WTC11 (cell line): ENCODE measurements around the gene ZNF407. TPM values are rescaled to one million over a fixed set of nuclear protein-coding genes. Genes with fewer than 3 reads are reported as not detected.

Experiments used
- ATAC-seq: fragments of 200-7000 bp; cut with Tn5 transposase; 2 replicates; pipeline ENCODE4 v1.10.0; 2021; ENCODE audit warnings: mild to moderate bottlenecking, moderate library complexity
- CTCF ChIA-PET: fragments of 300-600 bp; sonication (Branson Sonifier 250); formaldehyde crosslinking; loops from one replicate; lab custom pipeline; 2021; ENCODE audit warnings: antibody characterized with exemption; lab: Charles Lee
- POLR2A ChIA-PET: fragments of 350-600 bp; sonication (Branson Sonifier 250); formaldehyde crosslinking; loops from one replicate; lab custom pipeline; 2021; ENCODE audit warnings: antibody characterized with exemption; lab: Charles Lee
- DNase-seq: peaks from one replicate; pipeline ENCODE4 v3.0.0; 2021; ENCODE audit warnings: low spot score
- H3K27ac Mint-ChIP-seq: 2 replicates; pipeline ENCODE4 v1.8.0; 2021; ENCODE audit warnings: mixed read lengths
- H3K27me3 Mint-ChIP-seq: 2 replicates; pipeline ENCODE4 v1.8.0; 2021; ENCODE audit warnings: low read depth, mild to moderate bottlenecking, moderate library complexity, mixed read lengths
- H3K36me3 Mint-ChIP-seq: 2 replicates; pipeline ENCODE4 v1.8.0; 2021; ENCODE audit warnings: mixed read lengths
- H3K4me1 Mint-ChIP-seq: 2 replicates; pipeline ENCODE4 v1.8.0; 2022; ENCODE audit warnings: mixed read lengths
- H3K4me3 Mint-ChIP-seq: 2 replicates; pipeline ENCODE4 v1.8.0; 2021; ENCODE audit warnings: mild to moderate bottlenecking, moderate library complexity, mixed read lengths
- H3K9me3 Mint-ChIP-seq: 2 replicates; pipeline ENCODE4 v1.8.0; 2021; ENCODE audit warnings: mixed read lengths
- ATF2 ChIP-seq: sonication (generic); formaldehyde crosslinking; IDR thresholded peaks from 2 replicates; pipeline ENCODE4 v1.8.1; 2022; ENCODE audit warnings: low read depth, missing genetic modification reagents, borderline replicate concordance
- CREB1 ChIP-seq: sonication (generic); formaldehyde crosslinking; IDR thresholded peaks from 2 replicates; pipeline ENCODE4 v1.8.0; 2023; ENCODE audit warnings: mild to moderate bottlenecking, missing genetic modification reagents
- ELF4 ChIP-seq: sonication (generic); formaldehyde crosslinking; IDR thresholded peaks from 2 replicates; pipeline ENCODE4 v1.8.1; 2022; ENCODE audit warnings: low read depth, mild to moderate bottlenecking, moderate library complexity, missing genetic modification reagents
- EMX1 ChIP-seq: fragments of 250-450 bp; sonication (Bioruptor Pico); IDR thresholded peaks from 2 replicates; pipeline ENCODE4 v1.8.0; 2021; ENCODE audit warnings: mild to moderate bottlenecking
- ESRRA ChIP-seq: sonication (generic); formaldehyde crosslinking; IDR thresholded peaks from 2 replicates; pipeline ENCODE4 v1.8.1; 2022; ENCODE audit warnings: mild to moderate bottlenecking, missing genetic modification reagents, borderline replicate concordance
- ETV6 ChIP-seq: sonication (generic); formaldehyde crosslinking; IDR thresholded peaks from 2 replicates; pipeline ENCODE4 v1.8.1; 2022; ENCODE audit warnings: mild to moderate bottlenecking, missing genetic modification reagents
- FOXK1 ChIP-seq: sonication (generic); formaldehyde crosslinking; IDR thresholded peaks from 2 replicates; pipeline ENCODE4 v1.8.0; 2022; ENCODE audit warnings: mild to moderate bottlenecking, moderate library complexity, missing genetic modification reagents
- FOXP4 ChIP-seq: sonication (generic); formaldehyde crosslinking; IDR thresholded peaks from 2 replicates; pipeline ENCODE4 v1.8.0; 2022; ENCODE audit warnings: mild to moderate bottlenecking, missing genetic modification reagents
- JAZF1 ChIP-seq: fragments of 250-450 bp; sonication (Bioruptor Pico); IDR thresholded peaks from 2 replicates; pipeline ENCODE4 v1.9.0; 2021; ENCODE audit warnings: moderate library complexity, mild to moderate bottlenecking, inconsistent platforms
- RELA ChIP-seq: sonication (generic); formaldehyde crosslinking; IDR thresholded peaks from 2 replicates; pipeline ENCODE4 v1.8.1; 2022; ENCODE audit warnings: missing genetic modification reagents, mild to moderate bottlenecking, borderline replicate concordance
- TEAD4 ChIP-seq: sonication (generic); formaldehyde crosslinking; IDR thresholded peaks from 2 replicates; pipeline ENCODE4 v1.8.0; 2022; ENCODE audit warnings: mild to moderate bottlenecking, missing genetic modification reagents
- USF1 ChIP-seq: sonication (generic); formaldehyde crosslinking; IDR thresholded peaks from 2 replicates; pipeline ENCODE4 v1.8.0; 2022; ENCODE audit warnings: mild to moderate bottlenecking, missing genetic modification reagents
- ZNF219 ChIP-seq: sonication (generic); formaldehyde crosslinking; IDR thresholded peaks from 2 replicates; pipeline ENCODE4 v1.8.0; 2023; ENCODE audit warnings: missing genetic modification reagents, mild to moderate bottlenecking, borderline replicate concordance
- total RNA-seq: library from RNA; stranded (reverse); gene quantifications from 3 replicates; pipeline ENCODE4 v1.2.3, GENCODE V29; 2021
- TF ChIP-seq, protein P1 (sequence below): sonication (generic); formaldehyde crosslinking; conservative IDR thresholded peaks from 2 replicates; pipeline ENCODE4 v1.8.1; 2023; ENCODE audit warnings: mild to moderate bottlenecking, low read depth, missing genetic modification reagents, moderate library complexity
- TF ChIP-seq, protein P2 (sequence below): fragments of 250-450 bp; sonication (Bioruptor Pico); IDR thresholded peaks from 2 replicates; pipeline ENCODE4 v2.1.2; 2022; ENCODE audit warnings: mild to moderate bottlenecking, moderate library complexity
- TF ChIP-seq, protein P3 (sequence below): fragments of 250-450 bp; sonication (Bioruptor Pico); IDR thresholded peaks from 2 replicates; pipeline ENCODE4 v1.9.0; 2021; ENCODE audit warnings: mild to moderate bottlenecking, borderline replicate concordance
- TF ChIP-seq, protein P4 (sequence below): sonication (generic); formaldehyde crosslinking; IDR thresholded peaks from 2 replicates; pipeline ENCODE4 v1.8.0; 2023; ENCODE audit warnings: mild to moderate bottlenecking, missing genetic modification reagents
- TF ChIP-seq, protein P5 (sequence below): sonication (generic); formaldehyde crosslinking; IDR thresholded peaks from 2 replicates; pipeline ENCODE4 v1.8.1; 2022; ENCODE audit warnings: missing genetic modification reagents, borderline replicate concordance

ZNF407 gene
- total RNA-seq, 1 experiment from 2014 or later = 6.5 TPM

- TF ChIP-seq TEAD4 (CRISPR knock-in tag) (no peak), FOXK1 (CRISPR knock-in tag) (no peak), CREB1 (CRISPR knock-in tag) (no peak), ELF4 (CRISPR knock-in tag) (no peak), ETV6 (no peak), EMX1 (CRISPR knock-in tag) (no peak), ATF2 (no peak)
- TF ChIP-seq, protein P1, sequence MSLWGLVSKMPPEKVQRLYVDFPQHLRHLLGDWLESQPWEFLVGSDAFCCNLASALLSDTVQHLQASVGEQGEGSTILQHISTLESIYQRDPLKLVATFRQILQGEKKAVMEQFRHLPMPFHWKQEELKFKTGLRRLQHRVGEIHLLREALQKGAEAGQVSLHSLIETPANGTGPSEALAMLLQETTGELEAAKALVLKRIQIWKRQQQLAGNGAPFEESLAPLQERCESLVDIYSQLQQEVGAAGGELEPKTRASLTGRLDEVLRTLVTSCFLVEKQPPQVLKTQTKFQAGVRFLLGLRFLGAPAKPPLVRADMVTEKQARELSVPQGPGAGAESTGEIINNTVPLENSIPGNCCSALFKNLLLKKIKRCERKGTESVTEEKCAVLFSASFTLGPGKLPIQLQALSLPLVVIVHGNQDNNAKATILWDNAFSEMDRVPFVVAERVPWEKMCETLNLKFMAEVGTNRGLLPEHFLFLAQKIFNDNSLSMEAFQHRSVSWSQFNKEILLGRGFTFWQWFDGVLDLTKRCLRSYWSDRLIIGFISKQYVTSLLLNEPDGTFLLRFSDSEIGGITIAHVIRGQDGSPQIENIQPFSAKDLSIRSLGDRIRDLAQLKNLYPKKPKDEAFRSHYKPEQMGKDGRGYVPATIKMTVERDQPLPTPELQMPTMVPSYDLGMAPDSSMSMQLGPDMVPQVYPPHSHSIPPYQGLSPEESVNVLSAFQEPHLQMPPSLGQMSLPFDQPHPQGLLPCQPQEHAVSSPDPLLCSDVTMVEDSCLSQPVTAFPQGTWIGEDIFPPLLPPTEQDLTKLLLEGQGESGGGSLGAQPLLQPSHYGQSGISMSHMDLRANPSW (CRISPR knock-in tag) = no peak
- TF ChIP-seq, protein P2, sequence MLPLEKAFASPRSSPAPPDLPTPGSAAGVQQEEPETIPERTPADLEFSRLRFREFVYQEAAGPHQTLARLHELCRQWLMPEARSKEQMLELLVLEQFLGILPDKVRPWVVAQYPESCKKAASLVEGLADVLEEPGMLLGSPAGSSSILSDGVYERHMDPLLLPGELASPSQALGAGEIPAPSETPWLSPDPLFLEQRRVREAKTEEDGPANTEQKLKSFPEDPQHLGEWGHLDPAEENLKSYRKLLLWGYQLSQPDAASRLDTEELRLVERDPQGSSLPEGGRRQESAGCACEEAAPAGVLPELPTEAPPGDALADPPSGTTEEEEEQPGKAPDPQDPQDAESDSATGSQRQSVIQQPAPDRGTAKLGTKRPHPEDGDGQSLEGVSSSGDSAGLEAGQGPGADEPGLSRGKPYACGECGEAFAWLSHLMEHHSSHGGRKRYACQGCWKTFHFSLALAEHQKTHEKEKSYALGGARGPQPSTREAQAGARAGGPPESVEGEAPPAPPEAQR (CRISPR knock-in tag) = no peak
- TF ChIP-seq, protein P3, sequence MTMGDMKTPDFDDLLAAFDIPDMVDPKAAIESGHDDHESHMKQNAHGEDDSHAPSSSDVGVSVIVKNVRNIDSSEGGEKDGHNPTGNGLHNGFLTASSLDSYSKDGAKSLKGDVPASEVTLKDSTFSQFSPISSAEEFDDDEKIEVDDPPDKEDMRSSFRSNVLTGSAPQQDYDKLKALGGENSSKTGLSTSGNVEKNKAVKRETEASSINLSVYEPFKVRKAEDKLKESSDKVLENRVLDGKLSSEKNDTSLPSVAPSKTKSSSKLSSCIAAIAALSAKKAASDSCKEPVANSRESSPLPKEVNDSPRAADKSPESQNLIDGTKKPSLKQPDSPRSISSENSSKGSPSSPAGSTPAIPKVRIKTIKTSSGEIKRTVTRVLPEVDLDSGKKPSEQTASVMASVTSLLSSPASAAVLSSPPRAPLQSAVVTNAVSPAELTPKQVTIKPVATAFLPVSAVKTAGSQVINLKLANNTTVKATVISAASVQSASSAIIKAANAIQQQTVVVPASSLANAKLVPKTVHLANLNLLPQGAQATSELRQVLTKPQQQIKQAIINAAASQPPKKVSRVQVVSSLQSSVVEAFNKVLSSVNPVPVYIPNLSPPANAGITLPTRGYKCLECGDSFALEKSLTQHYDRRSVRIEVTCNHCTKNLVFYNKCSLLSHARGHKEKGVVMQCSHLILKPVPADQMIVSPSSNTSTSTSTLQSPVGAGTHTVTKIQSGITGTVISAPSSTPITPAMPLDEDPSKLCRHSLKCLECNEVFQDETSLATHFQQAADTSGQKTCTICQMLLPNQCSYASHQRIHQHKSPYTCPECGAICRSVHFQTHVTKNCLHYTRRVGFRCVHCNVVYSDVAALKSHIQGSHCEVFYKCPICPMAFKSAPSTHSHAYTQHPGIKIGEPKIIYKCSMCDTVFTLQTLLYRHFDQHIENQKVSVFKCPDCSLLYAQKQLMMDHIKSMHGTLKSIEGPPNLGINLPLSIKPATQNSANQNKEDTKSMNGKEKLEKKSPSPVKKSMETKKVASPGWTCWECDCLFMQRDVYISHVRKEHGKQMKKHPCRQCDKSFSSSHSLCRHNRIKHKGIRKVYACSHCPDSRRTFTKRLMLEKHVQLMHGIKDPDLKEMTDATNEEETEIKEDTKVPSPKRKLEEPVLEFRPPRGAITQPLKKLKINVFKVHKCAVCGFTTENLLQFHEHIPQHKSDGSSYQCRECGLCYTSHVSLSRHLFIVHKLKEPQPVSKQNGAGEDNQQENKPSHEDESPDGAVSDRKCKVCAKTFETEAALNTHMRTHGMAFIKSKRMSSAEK = no peak
- TF ChIP-seq, protein P4, sequence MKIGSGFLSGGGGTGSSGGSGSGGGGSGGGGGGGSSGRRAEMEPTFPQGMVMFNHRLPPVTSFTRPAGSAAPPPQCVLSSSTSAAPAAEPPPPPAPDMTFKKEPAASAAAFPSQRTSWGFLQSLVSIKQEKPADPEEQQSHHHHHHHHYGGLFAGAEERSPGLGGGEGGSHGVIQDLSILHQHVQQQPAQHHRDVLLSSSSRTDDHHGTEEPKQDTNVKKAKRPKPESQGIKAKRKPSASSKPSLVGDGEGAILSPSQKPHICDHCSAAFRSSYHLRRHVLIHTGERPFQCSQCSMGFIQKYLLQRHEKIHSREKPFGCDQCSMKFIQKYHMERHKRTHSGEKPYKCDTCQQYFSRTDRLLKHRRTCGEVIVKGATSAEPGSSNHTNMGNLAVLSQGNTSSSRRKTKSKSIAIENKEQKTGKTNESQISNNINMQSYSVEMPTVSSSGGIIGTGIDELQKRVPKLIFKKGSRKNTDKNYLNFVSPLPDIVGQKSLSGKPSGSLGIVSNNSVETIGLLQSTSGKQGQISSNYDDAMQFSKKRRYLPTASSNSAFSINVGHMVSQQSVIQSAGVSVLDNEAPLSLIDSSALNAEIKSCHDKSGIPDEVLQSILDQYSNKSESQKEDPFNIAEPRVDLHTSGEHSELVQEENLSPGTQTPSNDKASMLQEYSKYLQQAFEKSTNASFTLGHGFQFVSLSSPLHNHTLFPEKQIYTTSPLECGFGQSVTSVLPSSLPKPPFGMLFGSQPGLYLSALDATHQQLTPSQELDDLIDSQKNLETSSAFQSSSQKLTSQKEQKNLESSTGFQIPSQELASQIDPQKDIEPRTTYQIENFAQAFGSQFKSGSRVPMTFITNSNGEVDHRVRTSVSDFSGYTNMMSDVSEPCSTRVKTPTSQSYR (CRISPR knock-in tag) = no peak
Observed at GRCh38 chr18:75083131-75083530, 485.5 kb downstream of the ZNF407 start (continued).

DNA sequence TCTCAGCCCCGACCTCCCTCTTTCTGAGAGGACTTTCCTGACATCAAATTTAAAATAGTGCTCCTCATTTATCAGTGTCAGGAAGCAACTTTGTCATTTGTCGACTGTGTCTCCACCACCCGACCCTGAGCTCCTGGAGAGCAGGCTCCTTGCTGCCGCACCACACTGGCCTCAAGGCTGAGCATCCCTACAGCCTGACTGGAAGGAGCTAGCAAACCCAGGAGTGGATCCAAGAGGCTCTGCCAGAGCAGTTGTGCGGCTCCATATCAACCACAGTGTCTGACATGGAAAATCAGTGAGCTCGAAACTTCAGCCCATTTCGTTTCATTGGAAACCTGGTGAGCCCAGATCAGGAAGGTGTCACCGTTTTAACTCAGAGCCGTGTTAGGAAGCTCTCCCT is 486.1 kb downstream of the ZNF407 start:
- CTCF ChIA-PET = interaction anchor here (1.4 kb wide), 1 partner anchor 42 kb away, joined by 4 read pairs; no protein-coding TSS in a partner anchor
- peaks cover 35% of the 10 kb centered on the region for H3K9me3 Mint-ChIP-seq
- H3K36me3 Mint-ChIP-seq = peaks cover 9% of the 10 kb centered on the region
- POLR2A ChIA-PET = no interaction called here
- no peaks in the 10 kb centered on the region for H3K4me1 Mint-ChIP-seq
- no peak overlapping the region for H3K4me3 Mint-ChIP-seq
- no peaks in the 10 kb centered on the region; the same call in 1 of the 2 replicates for H3K27me3 Mint-ChIP-seq
- DNase-seq (no peak), ATAC-seq (no peak)
- H3K27ac Mint-ChIP-seq = no peak overlapping the region
- no peak for TF ChIP-seq RELA
- no peak for TF ChIP-seq ESRRA (CRISPR knock-in tag)
- no peak for TF ChIP-seq USF1 (CRISPR knock-in tag)
- TF ChIP-seq ZNF219 (CRISPR knock-in tag) = no peak
- TF ChIP-seq ETV6 = no peak
- TF ChIP-seq JAZF1 = no peak
- no peak for TF ChIP-seq FOXP4 (CRISPR knock-in tag)
- TF ChIP-seq, protein P5, sequence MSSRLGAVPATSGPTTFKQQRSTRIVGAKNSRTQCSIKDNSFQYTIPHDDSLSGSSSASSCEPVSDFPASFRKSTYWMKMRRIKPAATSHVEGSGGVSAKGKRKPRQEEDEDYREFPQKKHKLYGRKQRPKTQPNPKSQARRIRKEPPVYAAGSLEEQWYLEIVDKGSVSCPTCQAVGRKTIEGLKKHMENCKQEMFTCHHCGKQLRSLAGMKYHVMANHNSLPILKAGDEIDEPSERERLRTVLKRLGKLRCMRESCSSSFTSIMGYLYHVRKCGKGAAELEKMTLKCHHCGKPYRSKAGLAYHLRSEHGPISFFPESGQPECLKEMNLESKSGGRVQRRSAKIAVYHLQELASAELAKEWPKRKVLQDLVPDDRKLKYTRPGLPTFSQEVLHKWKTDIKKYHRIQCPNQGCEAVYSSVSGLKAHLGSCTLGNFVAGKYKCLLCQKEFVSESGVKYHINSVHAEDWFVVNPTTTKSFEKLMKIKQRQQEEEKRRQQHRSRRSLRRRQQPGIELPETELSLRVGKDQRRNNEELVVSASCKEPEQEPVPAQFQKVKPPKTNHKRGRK (CRISPR knock-in tag) = no peak
